Endometrium (tissue), 2 donors: ENCODE measurements around the gene TMOD2.

Experiments used
- FAIRE-seq: peaks from 2 replicates; lab custom pipeline; 2012; peaks lifted over from hg19 to GRCh38; lab: Jason Lieb, UNC
- donor health status: control.
- donor health status: control.

Gene TMOD2

DNA sequence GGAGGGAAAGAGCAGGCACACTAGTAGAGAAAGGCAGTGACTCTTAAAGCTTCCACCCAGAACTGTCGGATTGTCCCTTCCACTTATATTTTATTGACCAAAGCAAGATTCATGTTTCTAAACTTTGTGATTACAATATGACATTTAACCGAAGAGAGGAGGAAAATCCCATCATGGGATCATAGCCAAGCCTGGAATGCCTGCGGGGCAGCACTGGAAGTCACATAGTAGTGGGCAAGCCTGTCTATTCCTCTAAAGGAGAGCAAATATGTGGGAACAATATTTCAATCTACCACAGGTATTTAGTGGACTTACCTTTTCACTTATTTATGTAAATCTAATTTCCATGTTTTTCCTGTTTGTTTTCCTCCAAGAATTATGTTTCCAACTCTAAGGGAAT, 74.3 kb downstream of the TMOD2 start:
- FAIRE-seq = no peak

GRCh38 chr15:51828621-51829375, 77.4 kb downstream of the TMOD2 start:
- no peak for FAIRE-seq

GRCh38 chr15:51829376-51830275, 78.2 kb downstream of the TMOD2 start, which contains the start of gene TMOD3:
TSS of gene TMOD3 (plus strand) at chr15:51829653. CDS start at chr15:51862885, 33,232 bp downstream.
- FAIRE-seq = peak; percentile 53

DNA sequence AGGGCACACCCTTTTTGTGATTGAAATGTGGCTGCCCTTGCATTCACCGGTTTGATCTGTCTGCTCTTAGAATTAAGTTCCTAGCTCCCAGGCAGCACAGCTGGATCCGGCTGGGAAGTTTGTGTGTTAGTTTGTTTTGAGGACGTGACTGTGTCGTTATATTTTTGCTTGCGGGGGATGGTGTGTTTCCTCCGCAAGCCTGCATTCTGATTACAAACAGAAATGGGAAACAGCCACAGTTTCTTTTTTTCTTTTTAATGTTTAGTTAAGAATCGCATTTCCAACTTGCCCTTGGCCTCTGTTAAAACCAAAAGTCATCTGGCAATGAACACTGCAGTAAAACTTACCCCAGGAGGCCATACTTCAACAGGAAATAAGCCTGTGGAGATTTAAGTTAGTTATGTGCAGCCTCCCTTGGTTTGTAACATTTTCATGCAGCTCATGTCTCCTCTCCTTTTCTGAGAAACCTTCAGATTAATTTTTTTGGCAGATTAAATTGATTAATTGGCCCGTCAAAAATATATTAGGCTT, 78.9 kb downstream of the TMOD2 start:
- peak; percentile 91 for FAIRE-seq

DNA sequence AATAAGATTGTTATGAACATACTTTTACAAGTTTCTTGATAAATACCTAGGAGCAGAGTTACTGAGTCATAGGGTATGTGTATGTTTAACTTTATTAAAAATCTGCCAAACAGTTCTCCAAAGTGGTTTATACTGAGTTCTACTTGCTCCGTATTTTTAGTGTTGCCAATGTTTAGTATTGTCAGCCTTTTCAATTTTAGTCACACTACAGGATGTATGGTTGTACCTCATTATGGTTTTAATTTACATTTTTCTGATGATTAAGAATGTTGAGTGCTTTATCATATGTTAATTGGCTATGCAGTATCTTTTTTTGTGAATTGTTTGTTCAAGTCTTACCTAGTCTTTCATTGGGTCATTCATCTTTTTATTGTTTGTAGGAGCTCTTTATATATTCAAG, 82.4 kb downstream of the TMOD2 start:
- no peak for FAIRE-seq

DNA sequence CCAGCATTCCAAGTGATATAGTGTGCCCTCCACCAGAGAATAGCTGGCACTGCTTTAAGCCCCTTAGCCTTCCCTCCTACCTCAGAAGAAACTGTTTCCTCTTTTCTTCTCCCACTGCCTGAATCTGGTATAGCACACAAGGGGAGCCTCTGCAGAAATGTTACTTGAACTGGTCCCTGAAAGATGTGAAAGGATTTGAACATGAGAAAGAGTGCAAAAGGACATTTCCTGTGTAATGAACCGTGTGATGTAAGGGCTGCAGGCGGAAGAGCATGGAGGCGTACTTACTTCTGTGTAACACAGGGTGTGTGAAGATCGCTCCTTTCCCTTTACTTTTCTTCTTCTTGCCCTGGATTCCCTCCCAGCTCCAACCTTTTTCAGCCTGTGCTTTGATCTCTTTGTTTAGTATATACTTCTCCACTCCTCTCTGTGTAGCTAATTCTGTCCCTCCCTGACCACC, 86.4 kb downstream of the TMOD2 start:
- FAIRE-seq = no peak

DNA sequence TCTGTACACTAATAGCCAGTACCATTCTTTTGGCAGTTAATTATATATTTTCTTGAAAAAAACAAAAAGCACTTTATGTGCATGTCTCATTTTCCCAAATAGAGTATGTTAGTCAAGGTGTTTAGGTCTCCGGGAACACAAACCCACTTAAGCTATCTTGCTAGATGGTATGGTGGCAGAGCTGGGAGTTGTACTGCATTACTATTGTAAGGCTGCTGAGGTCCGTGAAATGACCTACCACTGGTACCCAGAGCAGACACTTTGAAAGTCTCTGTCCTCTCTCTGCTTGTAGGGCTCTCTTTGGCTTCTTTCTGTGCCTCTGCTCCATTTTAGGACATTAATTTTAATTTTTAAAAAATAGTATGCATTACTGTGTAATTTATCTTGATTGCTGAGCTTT, 86.9 kb downstream of the TMOD2 start:
- no peak for FAIRE-seq

GRCh38 chr15:51840692-51841091, 89.3 kb downstream of the TMOD2 start:
- FAIRE-seq = no peak

- FAIRE-seq = no peak
These were observed 90.1 kb downstream of the TMOD2 start for GRCh38 chr15:51841406-51842040.

DNA sequence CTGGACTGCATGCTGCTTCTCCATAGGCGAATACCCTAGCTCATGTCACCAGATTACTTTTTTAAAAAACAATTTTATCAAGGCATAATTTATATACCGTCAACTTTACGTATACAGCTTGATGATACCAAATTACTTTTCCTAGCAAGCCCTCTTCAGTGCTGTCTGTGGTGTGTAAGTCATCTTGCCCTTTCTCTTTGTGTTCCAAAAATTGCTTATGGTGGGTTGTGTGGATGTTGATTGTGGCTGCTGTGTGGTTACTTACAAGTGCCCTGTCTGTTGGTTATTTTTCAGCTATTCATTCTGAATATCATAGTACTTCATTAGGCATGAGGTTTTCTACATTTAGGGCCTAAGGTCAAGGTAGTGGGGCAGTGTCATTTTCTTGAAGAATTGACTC, 90.9 kb downstream of the TMOD2 start:
- FAIRE-seq = no peak

GRCh38 chr15:51842852-51843737, 91.7 kb downstream of the TMOD2 start:
- FAIRE-seq = no peak

GRCh38 chr15:51844747-51845426, 93.5 kb downstream of the TMOD2 start:
- FAIRE-seq = no peak

GRCh38 chr15:51846066-51846462, 94.7 kb downstream of the TMOD2 start:
- no peak for FAIRE-seq

GRCh38 chr15:51846463-51847230, 95.2 kb downstream of the TMOD2 start:
- no peak for FAIRE-seq

DNA sequence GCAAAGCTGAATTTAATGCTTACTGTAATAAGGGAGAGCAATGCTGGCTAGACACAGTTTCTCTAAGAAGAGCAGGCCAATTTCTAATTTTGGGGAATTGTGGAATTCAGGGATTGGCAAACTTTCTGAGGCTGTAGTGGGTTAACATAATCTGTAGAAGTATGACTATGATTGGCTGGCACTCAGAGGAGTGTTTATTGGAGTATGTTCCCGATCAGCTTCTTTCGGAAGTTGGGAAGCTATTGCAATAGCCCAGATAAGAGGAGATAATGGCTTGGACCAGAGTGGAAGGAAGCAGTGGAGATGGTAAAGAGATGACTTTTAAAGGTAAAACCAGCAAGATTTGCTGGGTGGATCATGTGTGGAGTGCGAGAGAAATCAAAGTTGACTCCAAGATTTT, 97.4 kb downstream of the TMOD2 start:
- FAIRE-seq = no peak

DNA sequence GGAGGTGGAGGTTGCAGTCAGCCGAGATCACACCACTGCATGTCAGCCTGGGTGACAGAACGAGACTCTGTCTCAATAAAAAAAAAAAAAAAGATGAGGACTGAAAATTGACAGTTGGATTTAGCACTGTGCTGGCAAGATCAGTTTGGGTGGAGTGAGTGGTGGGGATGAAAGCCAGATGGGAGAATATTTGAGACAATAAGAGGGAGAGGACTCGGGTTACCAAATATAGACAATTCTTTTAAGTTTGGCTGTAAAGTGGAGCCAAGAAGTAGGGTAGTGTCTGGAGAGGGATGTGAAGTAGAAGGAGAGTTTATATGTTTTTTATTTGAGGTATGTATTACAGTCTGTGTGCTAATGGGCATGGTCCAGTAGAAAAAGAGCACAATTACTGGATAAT, 98.5 kb downstream of the TMOD2 start:
- no peak for FAIRE-seq

- FAIRE-seq = no peak
These were observed 102.6 kb downstream of the TMOD2 start for GRCh38 chr15:51853998-51854397.

- no peak for FAIRE-seq
These were observed 104.2 kb downstream of the TMOD2 start for GRCh38 chr15:51855612-51856011.

DNA sequence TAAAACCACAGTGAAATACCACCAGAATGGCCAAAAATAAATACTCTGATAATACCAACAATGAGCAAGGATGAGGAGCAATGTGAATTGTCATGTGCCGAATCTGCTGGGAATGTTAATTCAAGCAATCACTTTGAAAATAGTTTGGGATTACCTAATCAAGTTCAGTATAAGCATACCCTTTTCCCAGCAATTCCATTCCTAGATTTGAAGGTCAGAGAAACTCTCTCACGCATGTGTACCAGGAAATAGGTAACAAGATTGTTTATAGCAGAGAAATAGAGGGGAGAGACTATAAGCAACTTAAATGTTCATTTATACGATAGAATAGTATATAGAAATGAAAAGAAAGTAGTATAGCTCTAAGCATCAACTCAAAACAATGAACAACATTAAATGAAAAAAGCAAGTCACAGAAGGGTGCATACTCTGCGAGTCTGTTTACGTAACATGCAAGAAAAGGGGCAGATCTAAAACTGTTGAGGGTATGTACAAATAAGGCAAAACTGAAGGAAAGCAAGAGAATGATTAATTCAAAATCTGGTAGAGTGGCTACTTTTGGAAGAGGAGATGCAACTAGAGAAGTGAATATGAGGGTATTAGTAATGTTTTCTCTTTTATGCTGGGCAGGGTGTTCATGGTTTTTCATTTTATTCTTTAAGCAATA, 105.5 kb downstream of the TMOD2 start:
- FAIRE-seq = no peak
